Right kidney (tissue), 1 donor: Measurements from ENCODE around the gene GALNT7.
A peak's percentile ranks its signal among the peaks of the same experiment; 100 is the strongest.

Source experiments
- DNase-seq: peaks from one replicate; pipeline ENCODE4 v3.0.0-alpha.2; 2016

GALNT7 gene

DNA sequence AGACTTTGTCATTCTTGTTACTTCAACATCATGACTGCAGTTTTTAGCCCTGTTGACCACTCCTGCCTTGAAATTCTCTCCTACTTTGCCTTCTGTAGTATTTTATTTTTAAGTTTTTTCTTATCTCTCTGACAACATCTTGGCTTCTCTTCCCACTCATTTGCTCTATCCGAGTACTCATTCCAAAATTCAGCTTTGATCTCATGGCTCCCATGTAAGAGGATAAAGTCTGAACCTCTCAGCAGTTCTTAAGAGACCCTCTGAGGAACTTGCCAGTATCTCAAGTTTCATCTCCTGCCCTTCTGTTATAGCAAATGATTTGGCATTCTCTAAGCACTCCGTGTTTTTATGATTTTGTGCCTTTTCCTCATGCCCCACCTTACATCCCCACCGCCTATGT lies 67.7 kb downstream of the GALNT7 start:
- DNase-seq: no peak

DNA sequence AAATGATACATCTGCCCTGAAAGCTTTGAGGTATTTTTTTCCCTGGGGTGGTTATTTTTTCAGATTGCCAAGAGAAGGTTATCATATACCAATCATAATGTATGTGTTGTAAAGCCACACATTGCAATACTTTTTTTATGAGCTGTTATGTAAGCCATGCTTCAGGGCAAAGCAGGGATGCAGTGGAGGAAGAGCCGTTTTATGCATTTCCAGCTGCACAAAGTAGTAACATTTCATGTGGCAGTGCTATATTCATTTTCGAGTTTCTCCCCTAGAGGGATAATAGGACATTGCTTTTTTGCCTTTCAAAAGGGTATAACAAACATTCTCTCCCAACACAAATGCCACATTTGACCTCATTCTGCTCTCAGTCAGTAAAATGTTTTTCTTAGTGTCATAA lies 68.5 kb downstream of the GALNT7 start:
- DNase-seq: no peak

DNA sequence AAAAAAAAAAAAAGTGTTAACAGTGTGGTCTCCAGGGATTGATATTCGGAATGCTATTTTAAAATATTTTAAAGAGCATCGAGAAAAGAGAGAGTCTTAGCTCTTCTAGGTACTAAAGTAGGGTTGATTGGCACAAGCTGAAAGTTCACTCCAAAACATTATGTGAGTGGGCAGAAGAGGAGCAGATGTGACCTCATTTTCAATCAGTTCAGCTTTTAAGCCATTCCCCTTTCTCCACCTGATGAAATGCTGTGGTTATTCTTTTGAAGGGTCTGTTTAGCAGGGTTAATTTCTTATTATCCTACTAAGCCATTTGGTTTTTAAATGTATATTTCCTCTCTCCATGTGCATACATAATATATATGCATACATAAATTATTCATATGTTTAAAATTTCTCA lies 69.2 kb downstream of the GALNT7 start:
- no peak for DNase-seq

DNA sequence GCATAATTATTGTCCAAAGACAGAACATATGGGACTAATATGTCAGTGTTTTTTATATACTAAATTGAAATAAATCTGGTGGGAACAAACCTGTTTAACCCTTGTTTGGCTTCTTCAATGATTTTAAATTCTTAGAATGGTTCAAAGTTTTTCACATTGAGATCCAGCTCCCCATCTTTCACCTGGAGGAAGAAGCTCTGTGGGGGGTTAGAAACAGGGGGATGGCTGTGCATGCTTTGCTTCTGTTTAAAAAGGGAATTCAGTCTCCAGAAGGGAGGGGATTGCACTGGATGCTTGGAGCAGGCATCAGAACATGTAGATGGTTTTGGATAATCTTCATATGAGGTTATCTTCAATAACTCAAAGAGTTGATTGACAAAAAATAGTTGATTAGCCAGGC lies 72.1 kb downstream of the GALNT7 start:
- DNase-seq: no peak

DNA sequence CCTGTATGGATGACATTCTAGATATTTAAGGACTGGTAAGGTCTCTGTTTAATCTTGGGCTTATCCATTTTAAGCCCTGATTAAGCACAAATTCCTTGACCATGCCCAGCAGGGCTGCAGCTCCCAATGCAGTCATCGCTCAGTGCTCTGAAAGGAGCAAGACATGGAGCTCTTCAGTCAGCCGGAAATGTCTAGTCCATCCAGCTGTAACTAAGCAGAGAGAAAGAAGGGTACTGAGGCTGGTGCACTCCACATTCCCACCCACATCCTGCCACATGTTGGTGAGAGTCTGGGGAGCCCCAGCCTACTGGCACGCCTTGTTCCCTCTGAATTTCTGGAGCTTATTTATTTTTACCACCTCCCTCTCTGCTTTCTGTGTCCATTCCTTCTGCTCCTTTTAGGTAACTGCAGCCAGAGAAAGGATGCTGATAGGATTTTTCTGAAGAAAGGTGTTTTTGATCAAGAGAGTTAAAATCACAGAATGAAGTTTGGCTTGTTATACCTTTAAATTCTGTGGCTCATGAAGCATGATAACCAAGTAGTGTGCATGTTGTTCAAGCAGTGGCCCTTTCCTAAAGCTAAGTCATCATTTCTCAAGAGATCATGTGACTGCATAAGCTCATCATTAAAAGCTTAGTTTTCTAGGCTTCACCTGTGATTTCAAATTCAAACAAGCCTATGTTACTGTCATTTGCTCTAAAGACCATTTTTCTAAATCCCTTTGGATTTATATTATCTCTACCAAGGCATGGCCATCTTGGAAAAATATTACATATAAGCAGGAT lies 74.0 kb downstream of the GALNT7 start:
- DNase-seq: no peak

DNA sequence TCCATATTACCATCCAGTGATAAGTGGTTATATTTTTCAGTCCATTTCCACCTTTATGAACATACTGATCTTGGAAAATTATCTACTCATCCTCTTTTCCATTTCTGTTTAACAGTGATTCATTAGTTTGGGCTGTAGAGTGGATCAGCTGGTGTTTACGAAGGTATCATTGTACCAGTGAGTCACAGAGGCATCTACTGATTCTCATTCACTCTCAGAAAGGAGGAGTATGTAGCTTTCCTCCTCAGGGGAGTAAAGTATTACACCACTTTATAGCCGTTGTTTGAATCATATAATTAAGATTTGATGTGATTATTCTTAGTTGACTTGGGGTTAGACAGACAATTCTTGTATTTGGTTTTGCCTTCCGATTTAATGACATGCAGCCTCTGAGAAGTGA lies 74.7 kb downstream of the GALNT7 start:
- no peak for DNase-seq

DNA sequence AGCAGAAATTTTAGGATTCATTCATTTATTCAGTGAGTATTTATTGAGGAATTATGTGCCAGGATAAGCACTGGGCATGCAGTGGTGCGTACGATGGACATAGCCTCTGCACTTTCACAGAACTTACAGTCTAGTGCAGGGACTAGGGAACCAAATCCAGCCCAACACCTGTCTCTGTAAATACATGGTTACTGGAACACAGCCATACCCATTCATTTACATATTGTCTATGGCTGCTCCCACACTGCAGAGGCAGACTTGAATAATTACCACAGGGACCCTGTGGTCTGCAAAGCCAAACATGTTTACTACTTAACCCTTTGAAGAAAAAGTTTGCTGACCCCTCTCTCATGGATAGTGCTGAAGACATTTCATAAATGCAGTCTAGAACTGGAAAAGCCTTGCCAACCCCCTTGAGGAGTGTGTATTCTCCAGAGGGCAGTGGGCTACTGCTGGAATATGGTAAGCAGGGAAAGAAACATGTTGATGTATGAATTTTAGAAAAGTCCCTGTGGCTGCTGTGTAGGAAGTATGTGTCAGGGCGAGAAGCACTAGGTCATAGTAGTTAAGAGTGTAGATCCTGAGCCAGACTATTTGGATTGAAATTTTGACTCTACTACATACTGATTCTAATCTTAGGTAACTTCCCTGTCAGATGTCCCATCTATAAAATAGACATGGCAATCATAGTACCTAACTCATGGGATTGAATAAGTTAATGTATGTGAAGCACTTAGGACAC lies 75.5 kb downstream of the GALNT7 start:
- DNase-seq: no peak

DNA sequence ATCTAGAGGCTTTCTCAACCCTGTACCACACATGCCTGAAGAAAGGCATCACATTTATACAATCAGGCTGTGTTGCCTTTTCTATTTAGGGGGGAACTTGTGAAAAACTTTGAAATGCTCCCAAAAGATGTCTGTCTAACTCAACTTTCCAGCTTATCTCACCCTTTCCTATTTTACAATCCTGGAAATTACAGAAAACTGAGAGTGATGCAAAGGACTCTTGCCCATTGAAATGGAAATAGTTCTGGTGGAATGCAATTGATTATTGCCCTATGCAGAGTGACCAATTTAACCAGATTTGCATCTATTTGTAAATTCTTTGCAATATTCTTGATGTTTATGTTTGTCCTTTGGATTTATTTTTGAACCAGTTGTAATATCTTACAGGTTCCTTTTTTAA lies 77.3 kb downstream of the GALNT7 start:
- DNase-seq: no peak

DNA sequence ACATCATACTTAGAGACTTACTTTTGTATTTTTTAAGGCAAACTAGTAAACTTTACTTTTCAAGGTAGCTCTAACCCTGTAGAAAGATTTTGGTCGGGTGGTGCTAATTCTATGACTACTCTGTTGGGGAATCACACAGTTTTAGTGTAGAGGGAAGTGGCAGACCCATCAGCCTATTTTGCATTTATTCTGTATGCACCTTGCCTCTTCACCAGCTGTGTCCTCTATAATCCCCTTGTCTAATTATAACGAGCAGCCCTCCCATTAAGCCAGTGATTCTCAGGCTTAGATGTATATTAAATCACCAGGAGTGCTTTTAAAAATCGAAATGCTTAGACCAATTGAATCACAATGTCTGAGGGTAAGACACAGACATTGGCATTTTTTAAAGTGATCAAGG lies 78.1 kb downstream of the GALNT7 start:
- no peak for DNase-seq

DNA sequence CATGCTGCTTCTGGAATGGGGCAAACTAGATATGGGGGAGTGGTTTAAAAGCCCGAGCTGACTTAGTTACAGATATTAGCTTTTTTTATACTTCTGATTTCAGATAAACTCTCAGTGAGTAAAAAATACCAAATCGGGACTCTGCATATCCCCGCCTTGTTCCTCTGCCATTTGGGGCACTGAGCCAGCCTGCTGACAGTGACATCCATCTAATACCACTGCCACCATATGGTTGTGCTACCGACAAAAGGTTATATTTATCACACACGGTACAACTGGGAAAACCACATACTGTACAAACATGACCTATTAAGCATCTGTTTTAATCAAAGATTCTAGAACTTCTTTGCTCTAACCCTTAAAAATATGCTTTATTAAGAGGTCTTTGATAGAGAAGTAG lies 78.7 kb downstream of the GALNT7 start:
- no peak for DNase-seq

DNA sequence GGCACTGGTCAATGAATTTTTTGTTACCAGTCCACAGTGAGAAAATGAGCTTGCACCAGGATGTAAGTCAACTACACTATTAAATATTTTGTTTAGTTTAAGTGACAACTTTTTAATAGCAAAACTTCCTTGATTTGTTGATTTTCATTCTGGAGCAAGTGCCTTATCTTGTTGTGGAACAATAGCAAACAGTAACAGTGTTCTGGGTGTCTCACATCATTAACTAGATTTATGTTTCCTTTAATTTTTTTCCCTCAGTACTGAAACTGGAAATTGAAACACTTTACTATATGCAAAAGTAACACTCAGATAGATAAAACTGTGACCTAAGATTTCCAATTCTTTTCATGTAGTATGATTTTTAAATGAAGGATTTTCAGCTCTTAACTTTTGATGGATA lies 80.1 kb downstream of the GALNT7 start:
- DNase-seq: no peak

DNA sequence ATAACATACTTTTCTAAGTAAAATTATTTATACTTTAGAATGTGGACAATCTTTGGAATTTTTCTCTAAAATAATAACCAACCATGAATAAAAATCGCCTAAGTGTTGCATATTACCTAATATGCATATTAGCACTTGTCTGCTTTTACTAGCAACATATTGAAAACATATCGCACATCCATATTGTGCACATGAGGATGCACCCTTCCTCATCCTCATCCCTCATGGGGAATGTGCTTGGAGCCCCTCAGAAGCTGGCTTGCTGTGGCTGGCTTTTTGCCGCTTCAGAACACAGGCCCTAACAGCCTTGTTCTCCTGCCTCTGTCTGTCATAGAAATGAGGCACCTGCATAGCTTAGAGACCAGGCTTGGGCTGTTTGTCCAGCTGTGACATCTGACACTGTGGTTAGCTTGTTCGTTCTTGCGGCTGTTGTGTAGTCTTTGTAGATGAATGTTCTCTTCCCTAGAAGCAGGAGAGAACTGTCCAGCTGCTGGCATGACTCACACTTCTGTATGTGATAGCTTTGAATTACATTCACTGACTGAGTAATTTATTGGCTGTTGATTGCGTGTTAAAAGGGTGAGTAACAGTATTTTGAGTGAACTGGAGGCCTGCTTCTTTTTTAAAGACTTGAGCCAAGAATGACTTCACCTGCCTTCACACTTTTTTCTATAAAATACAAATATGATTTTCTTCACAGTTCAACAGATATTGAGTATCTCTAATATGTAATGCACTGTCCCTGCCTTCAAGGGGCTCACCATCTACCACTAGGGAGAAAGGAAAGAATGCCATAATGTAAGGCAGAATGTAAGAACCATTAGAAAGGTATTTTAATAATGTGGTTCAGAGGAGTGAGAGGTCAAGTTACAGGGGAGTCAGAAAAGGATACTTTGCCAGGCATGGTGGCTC lies 83.7 kb downstream of the GALNT7 start:
- no peak for DNase-seq

DNA sequence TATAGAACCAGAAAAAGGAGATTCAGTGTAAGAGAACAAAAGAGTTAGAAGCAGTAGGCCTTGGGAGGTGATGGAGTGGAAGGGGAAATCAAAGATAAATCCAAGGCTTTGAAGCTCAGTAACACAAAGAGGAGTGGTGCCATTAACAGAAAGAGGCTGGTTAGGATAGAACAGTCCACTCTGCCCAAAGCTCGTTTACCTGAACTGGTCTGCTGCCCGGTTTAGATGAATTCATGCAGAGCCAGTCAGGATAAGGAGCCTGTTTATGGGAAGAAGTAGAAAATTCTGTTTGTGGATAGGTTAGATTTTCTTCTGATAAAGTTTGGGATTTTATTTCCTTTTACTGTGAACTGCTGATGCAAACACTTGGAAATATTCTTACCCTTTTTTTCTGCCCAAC lies 85.0 kb downstream of the GALNT7 start:
- no peak for DNase-seq

DNA sequence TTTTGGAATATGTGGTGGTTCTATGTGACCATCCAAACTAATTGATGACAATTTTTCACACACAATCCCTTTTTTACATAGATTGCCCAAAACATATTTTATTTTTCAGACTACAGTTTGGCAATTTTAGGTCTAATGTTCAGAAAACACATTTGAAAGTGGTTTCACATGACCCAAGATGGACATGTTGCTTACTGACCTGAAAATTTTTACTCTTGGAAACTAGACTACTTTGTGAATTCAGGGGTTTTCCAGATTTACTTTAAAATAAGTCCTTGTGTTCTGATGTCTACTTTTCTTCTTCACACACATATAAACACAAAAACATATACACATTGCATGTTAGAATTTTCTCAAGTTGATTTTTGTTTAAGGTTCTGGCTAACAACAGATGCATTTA lies 86.0 kb downstream of the GALNT7 start:
- DNase-seq: no peak

DNA sequence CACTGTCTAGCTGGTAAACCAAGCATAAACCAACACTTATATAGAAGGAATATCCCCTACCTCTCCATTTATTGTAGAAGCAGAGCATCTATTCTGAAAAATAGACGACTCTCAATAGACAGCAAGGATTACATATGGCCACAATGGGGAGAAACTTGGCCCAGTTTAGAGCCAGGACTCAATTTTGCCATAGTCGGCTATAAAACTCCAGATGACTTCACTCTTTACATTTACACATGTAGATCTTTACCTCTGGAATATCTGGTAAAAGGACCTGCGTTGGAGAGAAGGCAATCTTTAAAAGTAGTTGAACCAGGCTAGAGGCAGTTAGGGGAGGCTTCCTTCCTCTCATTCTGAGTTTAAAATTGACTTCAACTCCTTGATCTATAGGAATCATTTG lies 88.2 kb downstream of the GALNT7 start:
- DNase-seq: no peak

DNA sequence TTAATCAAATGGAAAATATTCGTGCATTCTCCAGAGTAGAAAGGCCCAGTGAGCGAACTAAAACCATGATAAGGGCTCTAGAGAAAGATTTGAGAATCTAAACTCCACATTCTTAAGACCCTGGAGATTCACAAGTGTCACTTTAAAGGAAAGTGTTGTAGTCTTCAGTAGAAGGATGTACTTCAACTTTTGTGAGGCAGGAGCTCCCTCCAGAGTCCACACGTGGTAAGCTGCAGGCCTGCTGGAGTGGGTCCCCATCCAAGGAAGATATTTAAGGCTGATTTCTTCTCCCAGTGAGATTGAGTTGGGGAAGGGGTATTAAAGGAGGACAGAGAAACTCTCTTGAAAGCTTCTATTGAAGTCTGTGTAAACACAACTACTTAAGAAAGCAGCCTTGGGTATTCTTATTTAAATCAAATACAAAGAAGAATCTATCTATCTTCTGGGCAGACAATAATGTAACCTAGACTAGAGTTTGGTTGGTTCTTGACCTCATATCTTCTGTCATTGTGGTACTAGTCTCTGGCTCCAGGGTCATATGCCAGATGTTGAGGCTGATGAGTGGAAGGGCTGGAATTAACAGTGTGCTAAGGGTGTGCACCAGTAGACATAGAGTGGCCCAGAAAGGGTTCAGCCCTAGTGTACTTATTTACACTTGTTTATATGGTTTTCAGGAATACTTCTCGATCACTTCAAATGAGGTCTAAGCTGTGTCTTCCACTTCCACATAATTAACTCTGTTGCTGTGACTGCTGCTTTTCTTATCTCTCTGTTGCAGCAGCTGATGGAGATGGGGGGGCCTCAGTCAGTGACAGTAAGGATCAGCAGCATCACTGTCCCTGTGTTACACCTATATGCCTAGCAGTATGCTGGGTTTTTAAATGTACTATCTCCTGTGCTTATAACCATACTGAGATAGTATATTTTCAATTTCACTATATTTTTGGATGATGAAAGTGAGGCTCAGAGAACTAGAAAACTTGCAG lies 89.4 kb downstream of the GALNT7 start:
- DNase-seq: peak; percentile 22

DNA sequence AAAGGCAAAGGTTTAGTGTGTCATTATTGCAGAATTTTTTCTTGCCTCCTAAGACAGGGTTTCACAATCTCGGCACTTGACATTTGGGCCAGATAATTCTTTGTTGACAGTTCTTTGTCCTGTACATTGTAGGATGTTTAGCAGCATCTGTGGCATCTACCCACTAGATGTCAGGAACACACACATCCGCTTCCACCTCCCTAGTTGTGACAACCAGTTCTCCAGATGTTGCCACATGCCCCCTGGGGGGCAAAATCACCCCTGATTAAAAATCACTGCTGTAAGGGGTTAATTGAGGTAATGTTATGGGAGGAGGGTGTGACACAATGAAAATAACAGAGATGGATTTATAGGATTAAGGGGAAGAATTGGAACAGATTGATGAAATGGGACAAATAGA lies 90.3 kb downstream of the GALNT7 start:
- DNase-seq: no peak

DNA sequence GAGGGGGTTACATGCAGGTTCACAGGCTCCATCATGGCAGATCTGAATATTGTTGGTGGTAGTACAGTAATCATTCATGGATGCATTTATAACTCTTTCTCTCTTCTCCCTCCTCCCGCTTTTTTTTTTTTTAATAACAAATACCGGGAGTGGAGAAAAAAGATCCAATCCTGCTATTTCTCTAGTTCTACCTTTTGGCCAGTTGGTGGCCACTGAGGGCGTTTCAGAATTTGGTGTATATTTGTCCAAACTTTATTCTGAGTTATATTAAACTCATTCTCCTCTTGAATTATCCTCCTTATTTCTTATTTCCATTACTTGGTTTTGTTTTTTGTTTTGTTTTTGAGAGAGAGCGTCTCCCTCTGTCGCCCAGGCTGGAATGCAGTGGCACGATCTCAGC lies 90.7 kb downstream of the GALNT7 start:
- no peak for DNase-seq

DNA sequence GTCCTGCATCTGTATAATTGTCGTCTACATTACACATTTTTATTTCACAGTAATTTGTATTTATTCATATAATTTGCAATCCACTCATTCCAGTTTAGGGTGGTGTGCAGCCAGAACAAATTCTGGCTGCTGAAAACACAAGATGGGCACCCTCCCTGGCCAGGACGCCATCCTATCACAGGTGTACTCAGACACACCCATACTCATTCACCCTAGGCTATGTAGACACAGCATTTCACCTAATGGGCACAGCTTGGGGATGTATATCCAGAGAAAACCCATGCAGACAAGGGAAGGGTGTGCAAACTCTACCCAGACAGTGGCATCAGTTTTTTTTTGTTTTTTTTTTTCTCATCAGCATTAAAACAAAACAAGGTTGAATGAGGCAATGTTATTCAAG lies 92.4 kb downstream of the GALNT7 start:
- DNase-seq: no peak

DNA sequence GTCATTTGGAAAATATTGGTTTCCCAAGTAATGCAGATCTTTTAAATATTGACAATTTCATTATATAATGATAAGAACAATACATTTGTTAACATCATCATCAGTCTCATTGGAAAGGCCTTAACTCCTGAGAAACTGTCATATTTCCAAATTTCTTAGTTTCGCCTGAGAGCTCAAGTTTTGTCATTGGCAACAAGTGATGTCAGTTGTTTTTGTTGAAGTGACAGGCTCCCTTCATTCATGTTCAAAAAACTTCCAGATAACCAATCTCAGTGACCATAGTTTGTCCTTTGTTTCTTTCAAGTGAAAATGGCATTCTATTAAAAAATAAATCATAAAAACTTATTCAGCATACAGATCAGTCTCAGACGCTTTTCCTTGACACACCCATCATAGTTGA lies 93.8 kb downstream of the GALNT7 start:
- no peak for DNase-seq

DNA sequence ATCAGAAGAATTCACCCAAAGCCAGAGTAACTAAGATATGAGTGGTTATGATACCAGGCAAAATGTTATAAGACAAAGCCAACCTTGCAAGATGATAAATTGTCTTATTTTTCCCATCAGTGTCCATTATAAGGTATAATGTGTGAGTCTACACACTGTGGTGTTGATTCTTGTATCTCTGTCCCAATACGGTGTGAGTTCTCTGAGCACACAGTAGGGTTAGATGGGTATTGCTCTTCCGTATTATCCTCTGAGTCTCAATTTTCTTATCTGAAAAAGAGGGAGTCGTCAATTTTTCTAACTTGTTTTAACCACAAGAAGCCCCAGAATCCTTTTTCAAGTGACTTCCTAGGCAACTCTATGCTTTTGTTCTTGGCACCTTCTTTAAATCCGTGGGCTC lies 95.6 kb downstream of the GALNT7 start:
- DNase-seq: no peak

DNA sequence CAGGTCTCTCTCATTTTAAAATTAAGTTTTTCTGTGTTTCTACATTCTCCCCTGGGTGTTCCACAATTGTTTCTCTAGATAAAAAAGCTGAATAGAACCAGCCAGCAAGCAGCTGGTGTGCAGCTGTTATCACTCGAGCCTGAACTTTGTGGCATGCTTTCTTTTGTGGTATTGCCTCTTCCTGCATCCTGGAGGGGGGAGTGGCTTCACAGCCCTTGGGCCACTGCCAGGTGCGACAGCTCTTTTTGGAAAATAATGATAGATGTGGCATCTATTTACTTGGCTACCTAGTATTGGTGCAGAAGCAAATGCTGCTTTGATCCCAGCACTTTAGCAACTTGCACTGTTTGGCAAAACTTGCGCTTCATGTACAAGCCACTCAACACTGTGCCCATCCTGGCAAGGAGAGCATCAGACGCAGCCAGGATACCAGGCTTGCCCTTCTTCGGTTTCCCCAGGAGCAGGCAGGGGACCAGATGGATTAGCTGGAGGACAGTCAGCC lies 96.1 kb downstream of the GALNT7 start:
- DNase-seq: peak; percentile 36
